ENCODE data around the gene MCF2L.

MCF2L gene

GRCh38 chr13:113033054-113033850 lies 64.2 kb downstream of the MCF2L start:
- DNase-seq = no peak

GRCh38 chr13:113034451-113035212 lies 65.6 kb downstream of the MCF2L start:
- no peak for DNase-seq

GRCh38 chr13:113035213-113035800 lies 66.3 kb downstream of the MCF2L start:
- DNase-seq = no peak

- no peak for DNase-seq
Observed at GRCh38 chr13:113036401-113036800, 67.4 kb downstream of the MCF2L start.

GRCh38 chr13:113040031-113040430 lies 71.0 kb downstream of the MCF2L start:
- no peak for DNase-seq

- no peak for DNase-seq
Observed at GRCh38 chr13:113040597-113041292, 71.7 kb downstream of the MCF2L start.

GRCh38 chr13:113041293-113041690 lies 72.3 kb downstream of the MCF2L start:
- DNase-seq = no peak

GRCh38 chr13:113041896-113042295 lies 72.9 kb downstream of the MCF2L start:
- no peak for DNase-seq

GRCh38 chr13:113042456-113042855 lies 73.4 kb downstream of the MCF2L start:
- no peak for DNase-seq

- DNase-seq = no peak
Observed at GRCh38 chr13:113043001-113043630, 74.1 kb downstream of the MCF2L start.

GRCh38 chr13:113043931-113044330 lies 74.9 kb downstream of the MCF2L start:
- DNase-seq = no peak

GRCh38 chr13:113044391-113045114 lies 75.5 kb downstream of the MCF2L start:
- no peak for DNase-seq

- no peak for DNase-seq
Observed at GRCh38 chr13:113045251-113046127, 76.5 kb downstream of the MCF2L start.

- DNase-seq = no peak
Observed at GRCh38 chr13:113046128-113046882, 77.3 kb downstream of the MCF2L start.

- DNase-seq = no peak
Observed at GRCh38 chr13:113046883-113047244, 77.8 kb downstream of the MCF2L start.

GRCh38 chr13:113047587-113047986 lies 78.6 kb downstream of the MCF2L start:
- no peak for DNase-seq

GRCh38 chr13:113048766-113049165 lies 79.8 kb downstream of the MCF2L start:
- no peak for DNase-seq

GRCh38 chr13:113049521-113049941 lies 80.5 kb downstream of the MCF2L start:
- DNase-seq = no peak

- no peak for DNase-seq
Observed at GRCh38 chr13:113049981-113050380, 81.0 kb downstream of the MCF2L start.

- no peak for DNase-seq
Observed at GRCh38 chr13:113050734-113051431, 81.9 kb downstream of the MCF2L start.
